DMS79 (cell line): ENCODE data around the gene RASIP1.

Experiments used
- DNase-seq: peaks from one replicate; lab custom pipeline; 2025; lab: John Stamatoyannopoulos, UW

Gene RASIP1

GRCh38 chr19:48756212-48756611 lies 15.8 kb upstream of the RASIP1 start:
- DNase-seq: no peak

- no peak for DNase-seq
Observed at GRCh38 chr19:48755787-48756186, 15.4 kb upstream of the RASIP1 start.

GRCh38 chr19:48755084-48755641 lies 14.8 kb upstream of the RASIP1 start, which contains the start of gene FGF21:
FGF21 (plus strand) TSS chr19:48755524; CDS start chr19:48756237, 713 bp downstream.
- no peak for DNase-seq

GRCh38 chr19:48752496-48753365 lies 12.3 kb upstream of the RASIP1 start, which contains the start of gene FUT1:
FUT1 (minus strand) TSS chr19:48752641; CDS start chr19:48751281, 1,360 bp downstream.
- peak; percentile 95 for DNase-seq

GRCh38 chr19:48751845-48752495 lies 11.6 kb upstream of the RASIP1 start:
- DNase-seq: no peak

GRCh38 chr19:48750771-48751504 lies 10.5 kb upstream of the RASIP1 start:
- no peak for DNase-seq

GRCh38 chr19:48750351-48750750 lies 9.9 kb upstream of the RASIP1 start:
- DNase-seq: no peak

- no peak for DNase-seq
Observed at GRCh38 chr19:48749571-48750198, 9.3 kb upstream of the RASIP1 start.

- DNase-seq: no peak
Observed at GRCh38 chr19:48746738-48747575, 6.5 kb upstream of the RASIP1 start, which contains the start of gene IZUMO1. IZUMO1 (minus strand) TSS chr19:48746909; CDS start chr19:48745859, 1,050 bp downstream.

GRCh38 chr19:48746110-48746509 lies 5.7 kb upstream of the RASIP1 start:
- no peak for DNase-seq

GRCh38 chr19:48745208-48745995 lies 5.0 kb upstream of the RASIP1 start:
- no peak for DNase-seq

- DNase-seq: no peak
Observed at GRCh38 chr19:48742096-48742495, 1.7 kb upstream of the RASIP1 start.

- DNase-seq: no peak
Observed at GRCh38 chr19:48741129-48741999, 954 bp upstream of the RASIP1 start.

- DNase-seq: no peak
Observed at GRCh38 chr19:48739404-48740163, 826 bp downstream of the RASIP1 start.

GRCh38 chr19:48738557-48739403 lies 1.6 kb downstream of the RASIP1 start:
- peak; percentile 78 for DNase-seq

GRCh38 chr19:48737360-48737998 lies 2.9 kb downstream of the RASIP1 start:
- no peak for DNase-seq
